GM18867 (cell line): ENCODE measurements around the gene LSM7.

Experiments
- ATAC-seq: cut with Tn5 transposase; IDR thresholded peaks from one replicate; pipeline ENCODE4 v1.9.1; 2021; ENCODE audit warnings: mild to moderate bottlenecking, moderate library complexity; ENCODE audit not compliant: unreplicated experiment

LSM7 gene

DNA sequence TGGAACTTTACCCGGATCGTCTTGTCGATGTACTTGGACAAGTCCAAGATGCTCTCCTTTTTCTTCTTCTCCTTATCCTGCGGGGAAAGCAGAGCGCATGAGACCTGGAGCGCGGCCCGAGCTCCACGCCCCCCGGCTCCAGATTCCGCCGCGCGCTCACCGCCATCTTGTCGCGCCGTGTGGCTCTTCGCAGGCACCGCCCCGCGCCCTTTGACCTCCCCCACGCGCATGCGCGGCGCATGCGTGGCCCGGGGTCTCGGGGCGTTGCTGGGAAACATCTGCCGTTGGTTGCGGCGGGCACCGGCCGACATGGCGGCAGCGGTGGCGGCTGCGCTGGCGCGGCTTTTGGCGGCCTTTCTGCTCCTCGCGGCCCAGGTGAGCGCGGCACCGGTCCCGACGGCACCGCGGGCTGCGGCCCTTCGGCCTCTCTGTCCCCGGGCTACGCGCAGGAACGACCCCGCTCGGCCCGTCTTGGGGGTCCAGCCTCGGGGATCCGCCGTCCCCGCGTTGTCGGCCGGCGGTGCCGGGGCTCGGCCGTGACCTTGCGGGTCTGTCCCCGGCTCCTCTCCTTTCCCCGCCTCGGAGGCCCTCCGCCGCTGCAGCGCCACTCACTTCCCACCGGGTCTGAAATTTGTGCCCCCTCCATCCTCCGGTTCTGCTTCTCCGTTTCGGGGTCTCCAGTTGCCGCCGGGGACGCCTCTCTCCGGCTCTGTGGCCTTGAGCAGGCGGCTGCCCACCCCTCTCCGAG, at the start of gene LSM7, which contains the start of gene SPPL2B:
Gene LSM7, minus strand, starts transcription at position 186 of the 748 bp plus-strand sequence. Its CDS starts 20 bp downstream, at position 166.
Gene SPPL2B, plus strand, starts transcription at position 284 of the 748 bp plus-strand sequence. Its CDS starts 26 bp downstream, at position 310.
- peak; percentile 66 for ATAC-seq

DNA sequence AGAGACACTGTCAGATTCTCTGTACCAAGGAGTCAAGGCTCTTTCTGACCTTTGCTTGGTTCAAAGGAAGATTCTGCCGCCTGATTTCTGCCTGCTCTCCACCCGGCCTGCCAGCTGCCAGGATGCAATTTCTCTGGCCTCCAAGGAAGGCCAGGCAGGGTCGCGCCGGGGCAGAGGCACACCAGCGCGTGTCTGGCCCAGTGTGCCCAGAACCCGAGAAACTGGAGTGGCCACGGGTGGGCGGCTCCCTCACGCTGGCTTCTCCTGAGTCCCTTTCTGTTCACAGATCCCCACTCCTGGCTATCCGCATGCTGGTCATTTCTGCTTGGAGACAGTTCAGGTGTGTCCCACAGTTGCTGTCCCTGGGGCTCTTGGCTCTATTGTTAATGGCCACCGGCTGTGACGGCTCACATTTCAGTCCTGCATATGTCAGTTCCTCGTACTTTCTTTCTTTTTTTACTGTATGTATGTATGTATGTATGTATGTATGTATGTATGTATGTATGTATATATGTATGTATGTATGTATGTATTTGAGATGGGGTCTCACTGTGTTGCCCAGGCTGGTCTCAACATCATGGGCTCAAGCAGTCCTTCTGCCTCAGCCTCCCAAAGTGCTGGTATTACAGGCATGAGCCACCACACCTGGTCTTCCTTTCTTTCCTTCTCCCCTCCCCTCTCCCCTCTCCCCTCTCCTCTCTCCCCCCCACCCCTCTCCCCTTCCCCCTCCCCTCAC, 48.6 kb upstream of the LSM7 start:
- no peak for ATAC-seq

DNA sequence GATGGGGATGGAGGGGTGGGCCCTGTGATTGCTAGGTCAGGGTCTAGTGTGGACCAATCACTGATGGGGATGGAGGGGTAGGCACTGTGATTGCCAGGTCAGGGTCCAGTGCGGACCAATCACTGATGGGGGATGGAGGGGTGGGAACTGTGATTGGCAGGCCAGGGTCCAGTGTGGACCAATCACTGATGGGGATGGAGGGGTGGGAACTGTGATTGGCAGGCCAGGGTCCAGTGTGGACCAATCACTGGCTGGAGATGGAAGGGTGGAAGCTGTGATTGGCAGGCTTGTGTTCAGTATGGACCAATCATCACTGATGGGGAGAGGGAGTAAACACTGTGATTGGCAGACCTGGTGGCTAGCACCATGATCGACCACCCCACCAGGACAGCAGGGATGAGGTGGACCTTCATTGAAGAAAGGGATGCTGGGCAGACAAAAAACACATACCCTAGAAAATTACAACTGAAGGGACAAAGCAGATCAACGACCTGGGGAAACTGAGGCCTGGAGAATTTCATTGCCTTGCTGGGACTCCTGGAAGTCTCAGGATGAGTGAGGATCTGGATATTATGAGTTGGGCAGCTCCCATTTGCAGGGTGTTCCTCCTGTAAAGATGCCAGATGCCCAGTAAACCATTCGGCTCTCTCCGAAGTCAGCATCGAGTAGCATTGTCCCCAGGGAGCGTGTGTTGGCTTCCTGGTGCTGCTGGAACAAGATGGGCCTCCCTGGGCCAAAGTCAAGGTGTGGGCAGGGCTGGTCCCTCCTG, 47.2 kb upstream of the LSM7 start:
- ATAC-seq: no peak

DNA sequence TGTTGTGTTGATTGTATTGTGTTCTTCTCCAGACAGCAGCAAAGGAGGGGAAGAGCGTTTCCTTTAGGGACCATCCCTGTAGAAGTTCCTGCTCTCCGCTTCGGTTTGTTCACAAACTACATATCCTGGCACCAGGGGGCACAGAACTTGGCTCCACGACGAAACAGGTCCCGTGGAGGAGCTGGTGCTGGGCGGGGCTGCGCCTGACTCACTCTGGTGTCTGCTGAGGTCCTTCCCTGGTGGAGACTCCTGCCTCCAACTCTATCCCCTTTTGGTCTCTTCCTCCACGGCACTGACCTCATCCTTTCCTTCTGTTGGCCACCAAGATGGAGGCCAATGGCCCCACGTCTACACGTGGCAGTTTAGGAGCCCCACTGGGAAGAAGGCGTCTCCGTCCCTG, 46.4 kb upstream of the LSM7 start:
- ATAC-seq: no peak

DNA sequence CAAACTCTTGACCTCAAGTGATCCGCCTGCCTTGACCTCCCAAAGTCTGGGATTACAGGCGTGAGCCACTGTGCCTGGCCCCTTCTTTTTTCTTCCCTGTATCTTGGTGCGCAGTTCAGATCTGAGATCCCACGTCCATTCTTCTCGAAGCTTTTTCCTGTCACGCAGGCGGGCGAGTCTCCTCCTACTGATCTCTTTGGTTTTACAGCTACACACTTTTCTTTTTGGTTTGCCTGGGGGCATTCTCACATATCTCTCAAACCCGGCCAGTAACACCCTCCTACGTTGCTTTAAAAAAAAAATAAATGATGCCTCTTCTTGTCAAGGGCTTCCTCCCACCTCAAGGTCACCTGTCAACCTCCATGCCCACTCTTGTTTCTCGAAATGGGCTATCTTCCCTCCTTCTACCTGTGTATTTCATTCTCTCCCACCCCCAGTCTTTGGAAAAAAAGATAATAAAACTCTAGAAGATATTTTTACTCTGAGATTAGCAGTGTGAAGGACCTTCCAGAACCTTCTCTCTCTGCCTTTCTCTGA, 43.8 kb upstream of the LSM7 start:
- no peak for ATAC-seq

DNA sequence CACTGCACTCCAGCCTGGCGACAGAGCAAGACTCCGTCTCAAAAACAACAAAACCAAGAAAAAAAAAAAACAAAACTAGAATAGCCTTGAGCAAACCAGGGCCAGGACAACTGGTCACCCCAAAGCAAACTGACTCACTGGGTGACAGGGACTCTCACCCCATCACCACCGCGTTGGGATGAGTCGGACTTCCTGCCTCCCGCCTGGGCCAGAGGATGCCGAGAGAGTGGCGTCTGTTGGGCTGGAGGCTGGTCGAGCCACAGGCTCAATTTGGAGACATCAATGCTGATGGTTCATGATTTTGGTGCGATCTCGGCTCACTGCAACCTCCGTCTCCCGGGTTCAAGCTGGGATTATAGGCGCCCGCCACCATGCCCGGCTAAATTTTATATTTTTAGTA, 43.3 kb upstream of the LSM7 start:
- no peak for ATAC-seq

DNA sequence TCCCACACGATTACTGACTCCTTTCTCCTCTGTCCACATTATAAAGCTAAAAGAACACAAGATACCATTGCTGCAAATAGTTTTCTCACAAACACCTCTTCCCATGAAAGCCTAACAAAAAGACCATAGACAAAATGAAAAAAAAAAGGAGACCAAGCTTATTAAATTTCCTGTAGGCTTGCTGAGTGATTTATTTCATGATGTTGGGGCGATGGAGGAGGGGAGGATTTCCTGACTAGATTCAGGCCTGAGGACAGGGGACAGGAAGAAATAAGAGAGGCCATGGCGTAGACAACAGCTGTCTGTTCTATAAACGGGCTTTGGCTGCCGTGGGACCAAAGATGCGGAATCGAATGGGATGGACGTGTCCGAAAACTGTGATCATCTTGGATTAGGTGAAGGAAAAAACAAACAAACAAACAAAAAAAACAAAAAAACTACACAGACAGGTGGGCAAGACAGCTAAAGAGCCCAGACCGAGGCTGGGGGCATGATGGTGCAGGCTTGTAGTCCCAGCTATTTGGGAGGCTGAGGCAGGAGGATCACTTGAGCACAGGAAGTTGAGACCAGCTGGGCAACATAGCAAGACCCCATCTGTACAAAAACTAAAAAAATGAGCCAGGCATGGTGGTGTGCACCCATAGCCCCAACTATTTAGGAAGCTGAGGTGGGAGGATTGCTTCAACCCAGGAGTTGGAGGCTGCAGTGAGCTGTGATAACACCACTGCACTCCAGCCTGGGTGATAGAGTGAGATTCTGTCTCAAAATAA, 37.0 kb upstream of the LSM7 start:
- ATAC-seq: no peak

DNA sequence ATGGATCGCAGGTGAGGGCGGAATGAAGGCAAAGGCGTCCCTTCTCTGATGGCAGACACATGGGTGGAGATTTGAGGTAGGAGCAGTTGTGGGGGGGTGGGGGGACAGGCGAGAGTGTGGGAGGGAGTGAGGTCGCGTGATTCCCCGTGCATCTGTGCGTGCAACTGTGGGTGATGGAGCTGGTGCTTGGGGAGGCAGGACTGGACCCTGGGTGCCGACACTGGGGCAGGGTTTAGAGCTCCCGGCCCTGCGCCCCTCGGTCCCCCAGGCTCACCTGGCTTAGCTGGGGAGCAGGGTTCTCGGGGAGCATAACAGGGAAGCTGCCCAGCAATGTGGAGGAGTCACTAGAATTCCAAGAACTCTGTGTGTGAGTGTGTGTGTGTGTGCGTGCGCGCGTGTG, 35.0 kb upstream of the LSM7 start:
- ATAC-seq: no peak

DNA sequence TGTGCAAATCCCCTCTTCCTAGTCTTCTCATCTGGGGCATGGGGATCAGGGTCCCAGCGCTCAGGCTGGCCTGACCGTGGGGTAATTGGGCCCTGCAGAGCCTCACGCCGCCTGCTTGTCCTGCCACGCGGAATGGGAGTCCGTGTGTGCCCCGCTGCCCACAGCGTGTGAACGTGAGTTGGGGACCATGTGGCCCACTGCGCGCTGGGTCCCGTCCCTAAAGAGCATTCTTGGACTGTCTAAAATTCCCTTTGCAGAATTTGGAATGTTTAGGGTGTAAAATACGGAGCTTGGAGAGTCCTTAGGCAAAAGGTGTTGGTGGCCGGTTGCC, 34.5 kb upstream of the LSM7 start:
- ATAC-seq: no peak

DNA sequence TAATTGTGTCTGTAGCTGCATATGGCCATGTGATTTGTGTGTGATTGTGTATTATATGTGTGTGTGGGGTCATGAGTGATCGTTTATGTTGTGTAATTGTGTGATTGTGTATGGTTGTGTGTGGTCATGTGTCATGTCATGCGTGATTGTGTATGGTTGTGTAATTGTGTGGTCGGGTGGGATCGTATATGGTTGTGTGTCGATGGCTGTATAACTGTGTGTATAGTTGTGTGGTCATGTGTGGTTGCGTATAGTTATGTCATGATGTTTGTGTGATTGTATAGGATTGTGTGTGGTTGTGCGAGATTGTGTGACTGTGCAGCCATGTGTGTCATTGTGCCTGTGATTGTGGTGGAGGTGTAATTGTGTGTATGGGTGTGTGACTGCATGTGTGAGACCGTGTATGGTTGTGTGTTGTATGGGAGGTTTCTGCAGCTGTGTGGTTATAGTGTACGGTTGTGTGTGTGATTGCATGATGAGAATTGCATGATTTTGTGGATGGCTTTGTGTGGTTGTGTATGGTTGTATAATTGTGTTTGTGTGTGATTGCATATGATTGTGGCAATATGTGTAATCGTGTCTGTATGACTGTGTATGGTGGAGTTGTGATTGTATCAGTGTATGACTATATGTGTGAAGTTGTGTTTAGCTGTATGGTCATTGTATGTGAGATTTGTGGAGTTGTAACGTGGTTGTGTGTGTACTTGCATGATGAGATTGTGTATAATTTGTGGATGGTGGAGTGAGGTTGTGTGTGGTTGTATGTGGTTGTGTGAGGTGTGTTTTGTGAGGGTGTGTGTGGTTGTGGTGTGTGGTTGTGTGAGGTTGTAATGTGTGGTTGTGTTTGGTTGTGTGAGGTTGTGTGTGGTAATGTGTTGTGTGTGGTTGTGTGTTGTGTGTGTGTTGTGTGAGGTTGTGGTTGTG, 33.9 kb upstream of the LSM7 start:
- no peak for ATAC-seq

DNA sequence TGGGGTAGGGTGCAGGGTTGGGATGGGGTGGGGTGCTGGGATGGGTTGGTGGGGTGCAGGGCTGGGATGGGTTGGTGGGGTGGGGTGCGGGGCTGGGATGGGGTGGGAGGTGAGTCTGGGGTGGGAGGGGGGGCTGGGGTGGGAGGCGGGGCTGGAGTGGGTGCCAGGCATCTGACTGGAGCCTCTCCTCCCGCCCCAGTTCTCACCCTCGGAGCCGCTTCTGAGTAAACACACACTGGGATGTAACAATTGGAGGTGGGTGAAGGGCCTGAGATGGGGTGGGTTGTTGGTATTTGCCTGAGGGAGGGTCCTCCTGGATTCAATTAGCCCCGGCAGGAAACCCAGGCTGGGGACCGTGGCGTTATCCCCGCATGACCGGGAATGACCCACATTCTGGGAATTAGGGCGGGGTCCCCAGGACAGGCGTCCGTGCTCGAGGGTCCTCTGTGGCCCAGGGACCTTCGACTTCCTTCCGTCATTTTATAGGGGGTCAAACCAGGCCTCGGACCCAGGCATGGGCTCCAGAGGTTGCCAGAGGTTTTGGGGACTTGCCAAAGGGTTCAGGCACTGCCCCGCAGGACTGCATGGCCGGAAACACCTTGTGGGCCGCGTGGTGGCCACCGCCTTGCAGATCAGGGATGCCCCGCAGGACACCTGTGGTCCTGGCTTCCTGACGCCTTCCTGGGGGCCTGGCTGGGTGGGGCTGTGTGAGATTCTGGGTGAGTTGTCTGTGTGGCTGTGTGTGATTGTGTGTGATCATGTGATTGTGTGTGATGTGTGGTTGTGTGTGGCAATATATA, 33.1 kb upstream of the LSM7 start:
- no peak for ATAC-seq

DNA sequence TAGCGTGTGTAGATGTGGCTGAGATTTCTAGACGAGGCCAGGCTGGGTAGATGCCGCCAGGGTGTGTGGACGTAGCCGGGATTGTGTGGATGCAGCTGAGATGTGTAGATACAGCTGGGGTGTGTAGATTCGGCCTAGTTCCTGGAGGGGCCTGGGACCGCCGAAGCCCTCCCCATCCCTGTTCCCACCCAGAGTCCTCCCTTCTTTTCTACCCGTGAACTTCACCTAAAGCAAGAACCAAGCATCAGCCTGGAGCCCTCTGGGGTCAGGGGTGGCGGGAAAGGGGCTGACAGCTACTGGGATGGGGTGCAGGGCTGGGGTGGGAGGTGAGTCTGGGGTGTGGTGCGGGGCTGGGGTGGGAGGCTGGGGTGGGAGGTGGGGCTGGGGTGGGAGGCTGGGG, 32.4 kb upstream of the LSM7 start:
- no peak for ATAC-seq

DNA sequence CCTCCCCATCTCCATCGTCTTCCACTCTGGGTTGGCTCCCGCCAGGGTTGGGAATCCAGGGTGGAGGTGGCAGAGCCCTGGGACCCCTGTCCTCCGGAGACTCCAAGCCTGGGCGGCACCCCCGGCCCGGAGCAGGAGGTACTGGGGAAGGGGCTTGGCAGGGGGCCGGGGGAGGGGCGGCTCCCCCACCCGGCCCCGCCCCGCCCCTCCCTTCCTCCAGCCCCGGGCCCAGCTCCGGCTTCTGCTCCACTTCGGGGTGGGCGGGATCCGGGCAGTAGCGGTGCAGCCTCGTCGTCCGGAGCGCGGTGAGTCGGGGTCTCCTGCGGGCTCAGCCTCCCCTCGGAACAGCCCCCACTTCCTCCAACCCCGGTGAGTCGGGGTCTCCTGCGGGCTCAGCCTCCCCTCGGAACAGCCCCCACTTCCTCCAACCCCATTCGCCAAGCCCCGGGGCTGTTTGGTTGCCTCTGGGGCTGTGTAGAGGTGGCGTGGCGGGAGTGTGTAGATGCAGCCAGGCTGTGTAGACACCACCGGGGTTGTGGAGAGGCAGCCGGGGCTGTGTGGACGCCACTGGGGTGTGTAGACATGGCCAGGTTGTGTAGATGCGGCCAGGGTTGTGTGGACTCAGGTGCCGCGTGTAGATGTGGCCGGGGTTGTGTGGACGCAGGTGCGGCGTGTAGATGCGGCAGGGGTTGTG, 31.8 kb upstream of the LSM7 start, which contains the start of gene TMPRSS9:
Gene TMPRSS9, plus strand, starts transcription at position 274 of the 694 bp plus-strand sequence. CDS start 29,521 bp downstream, outside the sequence.
- ATAC-seq: no peak

DNA sequence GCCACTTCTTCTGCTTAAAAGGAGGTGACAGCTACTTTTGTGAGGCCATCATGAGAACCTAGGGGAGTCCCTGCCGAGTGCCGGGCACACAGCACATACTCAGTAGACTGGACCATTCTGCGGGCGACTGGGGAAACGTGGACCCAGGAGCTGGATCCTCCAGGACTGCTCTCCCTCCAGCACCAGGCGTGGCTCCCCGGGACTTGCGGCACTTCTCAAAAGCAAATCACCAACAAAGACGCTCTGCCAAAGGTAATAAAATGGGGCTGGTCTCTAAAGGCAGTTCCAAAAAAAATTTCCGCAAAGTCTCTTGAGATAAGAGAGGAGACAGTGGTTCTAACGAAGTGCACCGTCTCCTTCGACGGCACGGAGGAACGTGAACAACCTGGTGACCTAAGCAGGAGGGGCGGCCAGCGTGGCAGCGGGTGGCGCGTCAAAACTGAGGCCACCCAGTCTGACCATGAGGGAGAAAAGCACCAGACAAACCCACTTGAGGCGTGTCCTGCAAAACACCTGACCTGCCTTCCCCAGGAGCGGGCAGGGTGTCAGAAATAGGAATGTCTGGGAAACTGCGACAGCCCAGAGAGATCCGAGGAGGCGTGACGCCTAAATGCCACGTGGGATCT, 30.3 kb upstream of the LSM7 start:
- ATAC-seq: no peak

DNA sequence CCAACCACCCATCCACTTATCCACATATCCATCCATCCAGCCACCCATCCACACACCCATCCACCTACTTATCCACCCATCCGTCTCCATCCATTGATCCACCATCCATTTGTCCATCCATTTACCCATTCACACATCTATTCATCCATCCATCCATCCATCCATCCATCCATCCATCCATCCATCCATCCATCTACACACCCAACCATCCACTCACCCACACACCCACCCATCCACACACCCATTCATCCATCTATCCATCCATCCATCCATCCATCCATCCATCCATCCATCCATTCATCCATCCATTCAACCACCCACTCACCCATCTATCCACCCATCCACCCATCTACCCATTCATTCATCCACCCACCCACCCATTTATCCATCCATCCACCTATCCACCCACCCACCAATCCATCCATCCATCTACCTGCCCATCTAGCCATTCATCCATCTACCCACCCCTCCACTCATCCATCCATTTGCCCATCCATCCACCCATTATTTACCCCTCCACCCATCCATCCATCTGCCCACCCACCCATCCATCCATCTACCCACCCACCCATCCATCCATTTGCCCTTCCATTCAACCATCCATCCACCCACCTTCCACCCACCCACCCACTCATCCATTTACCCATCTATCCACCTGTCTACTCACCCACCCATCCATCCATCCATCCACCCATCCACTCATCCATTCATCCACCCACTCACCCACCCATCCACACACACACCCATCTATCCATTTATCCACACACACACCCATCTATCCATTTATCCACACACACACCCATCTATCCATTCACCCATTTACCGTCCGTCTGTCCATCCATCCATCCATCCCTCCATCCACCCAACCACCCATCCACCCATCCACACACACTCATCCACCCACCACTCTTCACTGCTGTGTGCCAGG, 29.2 kb upstream of the LSM7 start:
- ATAC-seq: no peak

DNA sequence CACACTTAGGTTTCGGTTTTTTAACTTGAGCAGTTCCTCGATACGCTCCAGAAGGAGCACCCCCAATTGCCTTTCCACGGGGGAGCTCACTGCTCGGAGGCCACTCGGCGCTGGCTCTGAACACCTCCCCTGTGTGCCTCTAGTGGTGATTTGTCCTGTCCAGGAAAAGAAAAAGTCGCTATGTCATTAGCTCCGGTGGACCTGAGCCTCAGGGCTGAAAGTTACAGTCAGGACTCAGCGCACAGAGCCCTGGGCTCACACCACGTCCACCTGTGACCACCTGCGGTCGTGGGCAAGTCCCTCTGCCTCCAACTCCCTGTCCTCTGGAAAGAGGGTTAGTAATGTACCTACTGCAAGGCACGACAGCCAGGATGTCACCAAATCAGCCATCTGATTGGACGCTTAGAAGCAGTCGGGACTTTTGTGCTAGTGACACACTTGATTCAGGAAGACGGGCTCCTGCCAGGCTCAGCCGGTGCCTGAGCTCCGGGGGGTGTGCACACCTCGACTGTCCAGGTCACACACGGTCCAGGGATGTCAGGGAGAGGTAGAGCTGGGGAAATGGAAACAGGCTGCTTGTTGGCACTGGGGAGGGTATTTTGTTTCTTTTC, 27.8 kb upstream of the LSM7 start:
- ATAC-seq: no peak
